Transverse colon (tissue), 4 donors: ENCODE results near the gene DDX1. TPM values are rescaled to one million over a fixed set of nuclear protein-coding genes. Genes with fewer than 3 reads are reported as not detected.

Experiments used
- DNase-seq: peaks from one replicate; pipeline ENCODE4 v3.0.0-alpha.2; 2019
- H3K27ac ChIP-seq, 4 donors: fragments of 200-600 bp; sonication (generic); 2 replicates each; pipeline ENCODE4 v1.5.1; 2016 to 2018; ENCODE audit warnings: inconsistent platforms in 4 of 4
- H3K27me3 ChIP-seq: fragments of 200-600 bp; sonication (generic); 2 replicates; pipeline ENCODE4 v1.5.1; 2017; ENCODE audit warnings: inconsistent platforms
- H3K36me3 ChIP-seq, 4 donors: fragments of 200-600 bp; sonication (generic); 2 replicates each; pipeline ENCODE4 v1.5.1; 2017 to 2019; ENCODE audit warnings: inconsistent platforms in 4 of 4
- H3K4me1 ChIP-seq, 4 donors: fragments of 200-600 bp; sonication (generic); 2 replicates each; pipeline ENCODE4 v1.5.1; 2017 to 2020; ENCODE audit warnings: inconsistent platforms in 4 of 4
- H3K4me3 ChIP-seq, 4 donors: fragments of 200-600 bp; sonication (generic); 1 replicate in 1 of 4; 2 replicates in 3 of 4; pipeline versions ENCODE4 v1.5.1 to v1.6.1; 2017 to 2019; ENCODE audit warnings: inconsistent platforms in 4 of 4
- H3K9me3 ChIP-seq, 2 donors: fragments of 200-600 bp; sonication (generic); 2 replicates each; pipeline ENCODE4 v1.5.1; 2017 to 2019; ENCODE audit warnings: inconsistent platforms in 2 of 2
- CTCF ChIP-seq, 5 experiments: fragments of 200-600 bp in 3 of 5; fragments of 450-650 bp in 2 of 5; sonication (generic) in 3 of 5; IDR thresholded peaks; 1 replicate in 2 of 5; 2 replicates in 3 of 5; pipeline ENCODE4 v1.5.1; 2016 to 2017; ENCODE audit warnings: antibody characterized with exemption in 5 of 5, inconsistent platforms in 3 of 5, mild to moderate bottlenecking in 2 of 5, moderate library complexity in 1 of 5
- EP300 ChIP-seq: sonication (generic); formaldehyde crosslinking; IDR thresholded peaks from one replicate; pipeline ENCODE4 v1.6.1; 2017; ENCODE audit warnings: antibody characterized with exemption, low read depth
- POLR2A ChIP-seq: fragments of 450-650 bp; IDR thresholded peaks from one replicate; pipeline ENCODE4 v1.6.1; 2016; ENCODE audit warnings: antibody characterized with exemption, mild to moderate bottlenecking, moderate library complexity
- POLR2AphosphoS5 ChIP-seq, 3 donors: sonication (generic); formaldehyde crosslinking; IDR thresholded peaks; one replicate each; pipeline ENCODE4 v1.6.1; 2016; ENCODE audit warnings: antibody characterized with exemption in 3 of 3
- WGBS, 2 donors: methylation state at CpG; one replicate each; pipeline ENCODE4 v1.1.5; 2018; ENCODE audit warnings: low coverage in 1 of 2; 5-methylcytosine and 5-hydroxymethylcytosine counted together
- in situ Hi-C, 4 donors: fragments of 200-750 bp; cut with MboI; loops; one replicate each; pipeline versions ENCODE4 v1.15.0 to v1.15.1; 2017; ENCODE audit warnings: low sequenced_read_pairs in 3 of 4, low pct_ligation_motif_present in 1 of 4, low pct_unique_long_range_greater_than_20kb in 1 of 4
- intact Hi-C: fragments of 100-400 bp; cut with DNase I; formaldehyde crosslinking; loops from one replicate; pipeline ENCODE4 v1.15.1; 2023; ENCODE audit warnings: low total_unique reads
- total RNA-seq, 4 donors: library from RNA; depleted of rRNA; stranded (reverse); fragments of >200 nt; gene quantifications; one replicate each; pipeline ENCODE4 v1.1.0, GENCODE V29; 2016

Gene DDX1
- total RNA-seq, 4 donors from 2014 or later, result 18.3 to 61.1 (median 49.9) TPM

GRCh38 chr2:15594291-15595256 lies 2.9 kb downstream of the DDX1 start:
- H3K4me3 ChIP-seq, result no peak overlapping the region
- H3K36me3 ChIP-seq, result peaks cover 0 to 44% (median 16%) of the 10 kb centered on the region in 4 donors
- no peak for DNase-seq
- no peak for TF ChIP-seq CTCF (IDR thresholded peaks at IDR 0.05)
- TF ChIP-seq POLR2A, result no peak
- no peak for TF ChIP-seq EP300
- no peak for TF ChIP-seq POLR2AphosphoS5 (IDR thresholded peaks at IDR 0.05)
- H3K27ac ChIP-seq, result no peak overlapping the region
- intact Hi-C loops, result no loop called here
- no peaks in the 10 kb centered on the region for H3K27me3 ChIP-seq
- WGBS, 2 donors, result 64 to 71% methylated on average over 4 to 5 of the region's 5 CpGs
- peaks cover 5 to 21% (median 19%) of the 10 kb centered on the region in 4 donors for H3K4me1 ChIP-seq
- in situ Hi-C loops, result no loop called here
- no peaks in the 10 kb centered on the region for H3K9me3 ChIP-seq

GRCh38 chr2:15595342-15595905 lies 3.8 kb downstream of the DDX1 start:
- TF ChIP-seq POLR2A, result no peak
- no peak for TF ChIP-seq CTCF (IDR thresholded peaks at IDR 0.05)
- no peak for TF ChIP-seq EP300
- TF ChIP-seq POLR2AphosphoS5 (IDR thresholded peaks at IDR 0.05), result no peak
- H3K27ac ChIP-seq, result no peak overlapping the region
- H3K36me3 ChIP-seq, result peaks cover 0 to 52% (median 21%) of the 10 kb centered on the region in 4 donors
- H3K9me3 ChIP-seq, result no peaks in the 10 kb centered on the region
- in situ Hi-C loops (no loop called here), intact Hi-C loops (no loop called here)
- 94 to 97% methylated on average over 6 of the region's 6 CpGs for WGBS, 2 donors
- no peak for DNase-seq
- no peaks in the 10 kb centered on the region for H3K27me3 ChIP-seq
- no peak overlapping the region for H3K4me3 ChIP-seq
- H3K4me1 ChIP-seq, result peaks cover 5 to 21% (median 19%) of the 10 kb centered on the region in 4 donors

GRCh38 chr2:15595936-15596335 lies 4.3 kb downstream of the DDX1 start:
- Histone ChIP-seq H3K36me3 (peaks cover 0 to 56% (median 23%) of the 10 kb centered on the region in 4 donors), H3K9me3 (no peaks in the 10 kb centered on the region), H3K27ac (no peak overlapping the region), H3K27me3 (no peaks in the 10 kb centered on the region), H3K4me1 (peaks cover 5 to 20% (median 19%) of the 10 kb centered on the region in 4 donors), H3K4me3 (no peak overlapping the region)
- no peak for DNase-seq
- in situ Hi-C loops, result no loop called here
- TF ChIP-seq POLR2AphosphoS5 (IDR thresholded peaks at IDR 0.05), result no peak
- no peak for TF ChIP-seq EP300
- no peak for TF ChIP-seq CTCF (IDR thresholded peaks at IDR 0.05)
- intact Hi-C loops, result no loop called here
- WGBS, 2 donors, result 98 to 100% methylated on average over 4 of the region's 4 CpGs

GRCh38 chr2:15596350-15596749 lies 4.7 kb downstream of the DDX1 start:
- DNase-seq, result no peak
- Histone ChIP-seq H3K27me3 (no peaks in the 10 kb centered on the region), H3K4me3 (no peak overlapping the region), H3K36me3 (peaks cover 0 to 60% (median 25%) of the 10 kb centered on the region in 4 donors), H3K4me1 (peaks cover 5 to 16% (median 15%) of the 10 kb centered on the region in 4 donors), H3K9me3 (no peaks in the 10 kb centered on the region), H3K27ac (no peak overlapping the region)
- in situ Hi-C loops, result no loop called here
- intact Hi-C loops, result no loop called here
- 92% methylated on average over 2 of the region's 2 CpGs for WGBS, 2 donors
- TF ChIP-seq POLR2AphosphoS5 (IDR thresholded peaks at IDR 0.05) (no peak), EP300 (no peak), POLR2A (no peak), CTCF (IDR thresholded peaks at IDR 0.05) (no peak)
